ENCODE measurements around the gene NKAP.
"Not testable (repeated sequence)": the region's sequence is repeated elsewhere in the genome, so short reads cannot be mapped to it uniquely, and the experiment has no call there.

NKAP gene

DNA sequence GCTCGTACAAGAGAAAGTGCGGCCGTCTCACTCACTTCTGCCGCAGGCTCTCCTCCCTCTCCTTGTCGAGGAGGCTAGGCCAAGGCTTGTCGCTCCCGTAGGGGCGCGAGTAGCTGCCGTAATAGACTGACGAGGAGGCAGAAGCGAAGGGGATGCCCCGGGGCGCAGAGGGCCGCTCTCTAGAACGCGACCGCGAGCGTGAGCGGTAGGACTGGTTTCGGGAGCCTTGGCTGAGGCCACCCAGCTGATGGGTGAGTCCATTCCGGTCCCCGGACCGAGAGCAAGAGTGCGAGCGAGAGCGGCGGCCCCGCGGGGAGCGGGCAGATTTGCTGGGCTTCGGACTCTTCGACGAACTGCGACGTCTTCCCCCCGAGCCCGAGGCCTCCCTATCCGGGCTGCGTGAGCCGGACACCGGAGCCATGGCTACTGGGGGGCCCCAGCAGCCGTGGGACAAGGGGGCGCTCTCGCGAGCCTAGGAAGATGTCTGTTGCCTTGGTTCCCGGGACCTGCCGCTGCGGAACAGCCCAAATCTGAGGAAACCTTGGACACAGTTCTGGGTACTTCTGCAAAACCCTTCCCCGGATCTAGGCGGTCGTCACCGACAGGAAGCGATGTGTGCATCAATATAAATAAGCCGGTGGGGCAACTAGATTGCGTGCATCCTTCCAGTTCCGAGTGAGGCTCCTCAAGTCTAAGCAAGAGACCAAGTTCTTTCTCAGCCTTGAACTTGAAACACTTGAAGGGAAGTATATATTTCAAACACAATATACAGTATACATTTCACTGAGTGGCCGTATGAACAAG is at the start of gene NKAP:
Gene NKAP (minus strand): TSS at position 567 of the 804 bp plus-strand sequence. CDS start 146 bp downstream, at position 421.
- DNase-seq: peak; percentile 55

DNA sequence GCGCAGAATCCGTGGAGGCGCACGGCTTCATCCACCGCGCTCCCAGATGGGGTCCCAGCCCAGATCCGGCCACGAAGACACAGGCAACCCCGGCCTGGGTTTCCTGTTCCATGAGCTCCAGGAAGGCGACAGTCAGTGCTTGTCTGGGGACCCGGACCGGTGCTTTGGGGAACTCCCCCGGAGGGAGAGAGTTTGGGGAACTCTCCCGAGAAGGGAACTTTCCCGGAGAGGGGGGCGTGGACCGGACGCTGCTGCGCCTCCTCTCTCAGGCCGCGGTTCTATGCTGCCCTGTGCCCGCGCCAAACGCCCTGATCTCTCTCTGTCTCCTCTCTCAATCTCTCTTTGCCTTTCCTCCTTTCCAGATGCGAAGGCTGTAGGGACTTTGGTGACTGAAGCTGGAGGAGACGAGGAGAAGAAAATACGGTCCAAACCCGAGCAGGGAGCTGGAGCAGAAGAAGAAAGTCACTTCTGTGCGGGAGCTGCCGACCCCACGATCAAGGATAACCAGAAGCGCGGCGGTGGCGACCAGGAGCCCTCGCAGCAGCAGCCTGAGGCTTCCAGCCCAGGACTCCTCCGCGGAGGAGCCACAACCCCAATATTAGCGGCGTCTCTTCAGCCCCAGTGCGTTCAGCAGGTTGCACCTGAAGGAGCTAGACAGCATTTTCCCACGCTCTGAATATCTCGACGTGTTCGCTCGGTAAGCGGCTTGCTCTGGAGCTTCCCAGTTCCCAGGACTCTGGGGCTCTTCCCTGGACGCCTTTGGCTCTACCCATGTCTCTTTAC is 47.6 kb upstream of the NKAP start:
- DNase-seq: no peak

DNA sequence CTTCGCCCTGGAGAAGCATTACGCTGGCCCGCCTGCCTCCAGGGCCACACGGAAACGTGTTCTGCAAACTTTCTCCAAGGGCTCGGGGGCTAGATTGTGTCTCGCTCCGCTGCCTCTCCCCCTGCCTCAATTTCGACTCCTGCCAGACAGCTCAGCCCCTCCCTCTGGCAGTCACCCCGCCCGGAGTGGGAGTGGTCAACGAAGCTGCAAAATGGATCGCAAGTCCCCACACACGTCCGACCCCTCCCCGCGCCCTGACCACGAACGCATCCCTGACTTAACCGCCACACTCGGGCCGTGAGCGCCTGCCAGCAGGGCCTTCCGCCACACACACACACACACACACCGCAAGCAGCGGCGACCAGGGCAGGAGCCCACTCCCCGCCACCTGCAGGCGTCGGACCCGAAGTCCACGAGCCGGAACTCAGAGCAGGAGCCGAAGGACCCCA is 47.0 kb upstream of the NKAP start:
- DNase-seq: no peak

DNA sequence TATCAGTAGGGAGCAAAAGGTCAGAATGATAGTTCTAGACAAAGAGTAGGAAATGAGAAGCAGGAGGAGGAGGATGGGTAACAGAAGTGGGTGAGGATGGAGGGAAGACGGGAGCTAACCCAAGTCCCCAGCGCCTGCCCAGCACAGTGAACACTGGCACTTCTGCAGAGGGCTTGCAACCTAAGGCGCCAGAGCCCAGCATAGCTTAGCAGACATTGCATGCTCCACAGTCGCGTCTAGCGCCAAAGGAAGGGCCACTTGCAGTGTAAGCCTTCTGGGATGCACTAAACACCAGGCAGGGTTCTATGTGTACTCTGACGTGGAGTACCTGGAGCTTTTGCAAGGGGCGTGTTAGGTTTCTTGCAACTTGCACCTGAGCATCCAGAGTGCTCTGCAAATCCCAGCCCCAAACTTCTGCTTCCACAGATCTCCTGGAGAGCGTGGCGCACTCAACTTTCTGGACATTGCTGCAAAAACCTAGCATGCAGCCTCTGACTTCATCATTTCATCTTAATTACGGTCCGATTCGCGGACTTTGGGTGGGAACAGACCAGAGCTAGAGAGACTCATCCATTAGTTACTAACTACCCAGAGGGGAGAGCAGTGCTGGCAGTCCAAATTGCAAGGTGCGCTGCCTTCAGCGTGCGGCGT is 46.5 kb upstream of the NKAP start:
- no peak for DNase-seq

DNA sequence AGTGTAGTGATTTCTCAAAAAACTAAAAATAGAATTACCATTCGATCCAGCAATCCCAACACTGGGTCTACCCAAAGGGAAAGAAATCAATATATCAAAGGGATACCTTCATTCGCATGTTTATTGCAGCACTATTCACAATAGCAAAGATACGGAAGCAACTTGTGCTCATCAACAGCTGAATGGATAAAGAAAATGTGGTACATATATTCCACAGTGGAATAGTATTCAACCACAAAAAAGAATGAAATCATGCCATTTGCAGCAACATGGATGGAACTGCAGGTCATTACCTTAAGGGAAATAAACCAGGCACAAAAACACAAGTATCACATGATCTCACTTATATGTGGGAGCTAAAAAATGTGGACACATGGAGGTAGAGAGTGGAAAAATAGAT is 42.7 kb upstream of the NKAP start:
- no peak for DNase-seq

DNA sequence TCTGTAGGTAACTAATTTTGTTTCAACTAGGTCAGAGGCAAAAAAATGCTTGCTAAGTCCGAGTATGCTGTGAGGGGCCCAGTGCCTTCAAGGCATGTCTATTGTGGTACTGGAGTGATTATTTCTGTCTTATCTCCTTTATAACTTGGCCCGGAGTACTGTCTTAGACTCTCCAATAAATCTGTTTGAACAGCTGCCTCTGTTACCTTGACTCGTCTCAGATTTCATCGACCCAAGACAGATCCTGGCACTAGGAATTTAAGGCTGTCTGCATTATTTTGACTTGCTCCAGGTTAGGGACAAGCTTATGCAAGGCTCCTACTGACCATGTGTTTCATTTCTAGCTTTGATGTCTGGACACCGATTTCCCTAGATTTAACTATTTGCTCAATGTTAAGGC is 41.1 kb upstream of the NKAP start:
- DNase-seq: no peak

DNA sequence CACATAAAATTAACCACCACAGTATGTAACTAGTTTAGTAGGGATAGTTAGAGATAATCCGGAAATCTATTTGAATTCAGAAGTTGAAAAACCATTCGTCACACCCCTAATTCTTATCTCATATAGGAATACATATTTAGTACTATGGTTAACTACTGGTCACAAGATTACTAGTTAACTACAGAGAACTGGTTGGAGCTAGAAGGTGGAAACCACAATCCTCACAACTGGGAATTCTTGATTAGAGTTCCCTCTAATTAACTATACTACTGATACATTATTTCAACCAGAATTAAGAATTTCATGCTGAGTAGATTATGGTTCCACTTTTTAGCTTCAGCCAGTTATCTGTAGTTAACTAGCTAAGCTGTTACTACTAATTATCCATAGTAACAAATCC is 39.9 kb upstream of the NKAP start:
- no peak for DNase-seq

DNA sequence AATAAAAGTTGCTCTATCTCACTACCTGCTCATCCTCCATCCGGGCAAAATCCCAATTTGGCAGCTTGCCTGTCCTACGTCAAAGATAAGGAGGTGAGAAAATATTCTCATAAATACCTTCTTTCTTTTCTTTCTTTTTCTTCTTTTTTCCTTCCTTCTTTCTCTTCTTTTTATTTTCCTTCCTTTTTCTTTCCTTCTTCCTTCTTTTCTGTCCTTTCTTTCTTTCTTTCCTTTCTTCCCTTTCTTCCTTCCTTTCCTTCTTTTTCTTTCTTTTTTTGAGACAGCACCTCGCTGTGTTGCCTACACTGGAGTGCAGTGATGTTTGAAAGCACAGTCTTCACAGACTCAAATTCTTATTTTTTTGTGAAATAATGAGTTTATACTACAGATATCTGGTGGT is 38.6 kb upstream of the NKAP start:
- no peak for DNase-seq

DNA sequence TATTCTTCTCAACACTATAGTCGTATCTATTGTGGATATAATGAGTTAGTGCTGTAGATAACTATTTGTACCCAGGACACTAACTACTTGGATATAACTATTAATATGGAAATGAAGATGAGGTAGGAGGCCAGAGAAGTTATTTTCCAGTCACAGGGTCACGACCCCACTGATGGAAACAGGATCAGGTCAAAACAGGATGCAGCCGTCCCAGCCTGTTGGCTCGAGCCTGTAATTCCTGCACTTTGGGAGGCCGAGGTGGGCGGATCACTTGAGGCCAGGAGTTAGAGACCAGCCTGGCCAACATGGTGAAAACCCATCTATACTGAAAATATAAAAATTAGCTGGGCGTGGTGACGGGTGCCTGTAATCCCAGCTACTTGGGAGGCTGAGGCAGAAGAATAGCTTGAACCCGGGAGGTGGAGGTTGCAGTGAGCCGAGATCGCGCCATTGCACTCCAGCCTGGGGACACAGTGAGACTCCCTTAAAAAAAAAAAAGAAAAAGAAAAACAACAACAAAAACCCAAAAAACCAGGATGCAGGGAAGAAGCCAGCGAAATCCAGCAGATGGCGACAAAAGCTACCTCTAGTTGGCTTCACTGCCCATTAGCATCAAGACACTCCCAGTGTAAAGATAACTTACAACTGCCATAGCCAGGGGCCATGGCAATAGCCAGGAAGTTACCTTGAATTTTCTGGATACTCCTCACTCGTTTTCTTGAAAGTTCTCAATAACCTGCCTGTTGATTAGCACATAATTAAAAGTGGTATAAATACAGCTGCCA is 37.9 kb upstream of the NKAP start:
- DNase-seq: no peak

DNA sequence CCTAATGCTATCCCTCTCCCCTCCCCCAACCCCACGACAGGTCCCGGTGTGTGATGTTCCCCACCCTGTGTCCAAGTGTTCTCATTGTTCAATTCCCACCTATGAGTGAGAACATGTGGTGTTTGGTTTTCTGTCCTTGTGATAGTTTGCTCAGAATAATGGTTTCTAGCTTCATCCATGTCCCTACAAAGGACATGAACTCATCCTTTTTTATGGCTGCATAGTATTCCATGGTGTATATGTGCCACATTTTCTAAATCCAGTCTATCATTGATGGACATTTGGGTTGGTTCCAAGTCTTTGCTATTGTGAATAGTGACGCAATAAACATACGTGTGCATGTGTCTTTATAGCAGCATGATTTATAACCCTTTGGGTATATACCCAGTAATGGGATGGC is 33.6 kb upstream of the NKAP start:
- not testable (repeated sequence) for DNase-seq

DNA sequence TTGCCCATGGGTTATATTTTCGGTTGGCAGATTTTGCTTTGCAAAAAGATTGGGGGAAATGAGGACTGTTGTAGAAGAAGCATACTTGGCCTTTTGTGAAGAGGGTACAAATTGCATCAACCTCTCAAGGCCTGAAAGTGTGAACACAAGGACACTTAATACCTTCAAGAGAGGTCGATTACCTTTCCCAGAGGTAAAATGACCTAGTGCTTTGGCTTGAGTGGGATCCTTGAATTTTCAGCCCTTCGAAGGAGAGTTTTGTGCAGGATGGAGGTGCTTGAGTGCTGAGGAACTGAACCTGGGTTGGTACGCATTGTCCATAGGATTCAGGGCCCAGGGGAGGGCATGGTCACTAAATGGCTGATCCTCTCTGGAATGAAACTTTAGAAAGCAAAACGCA is 27.6 kb upstream of the NKAP start:
- DNase-seq: no peak

DNA sequence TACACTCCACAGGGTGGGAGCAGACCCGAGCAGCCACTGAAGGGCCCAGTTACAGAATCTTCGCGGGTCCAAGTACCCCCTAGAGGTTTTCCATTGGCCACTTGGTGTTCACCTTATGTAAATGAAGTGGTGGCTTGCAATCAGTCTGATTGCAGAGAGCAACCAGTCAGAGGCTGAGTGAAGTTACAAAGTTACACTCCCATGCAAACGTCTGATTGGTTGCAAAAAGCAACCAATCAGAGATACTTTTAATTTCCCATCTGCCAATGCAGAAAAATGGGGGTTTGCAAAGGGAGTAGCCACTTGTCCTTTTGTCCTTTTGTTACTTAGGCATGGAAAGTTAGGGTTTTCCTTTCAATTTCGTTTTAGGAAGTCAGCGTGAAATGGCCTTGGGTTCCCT is 27.0 kb upstream of the NKAP start:
- DNase-seq: no peak

DNA sequence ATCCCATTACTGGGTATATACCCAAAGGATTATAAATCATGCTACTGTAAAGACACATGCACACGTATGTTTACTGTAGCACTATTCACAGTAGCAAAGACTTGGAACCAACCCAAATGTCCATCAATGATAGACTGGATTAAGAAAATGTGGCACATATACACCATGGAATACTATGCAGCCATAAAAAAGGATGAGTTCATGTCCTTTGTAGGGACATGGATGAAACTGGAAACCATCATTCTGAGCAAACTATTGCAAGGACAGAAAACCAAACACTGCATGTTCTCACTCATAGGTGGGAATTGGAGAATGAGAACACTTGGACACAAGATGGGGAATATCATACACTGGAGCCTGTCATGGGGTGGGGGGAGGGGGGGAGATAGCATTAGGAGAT is 23.3 kb upstream of the NKAP start:
- not testable (repeated sequence) for DNase-seq

DNA sequence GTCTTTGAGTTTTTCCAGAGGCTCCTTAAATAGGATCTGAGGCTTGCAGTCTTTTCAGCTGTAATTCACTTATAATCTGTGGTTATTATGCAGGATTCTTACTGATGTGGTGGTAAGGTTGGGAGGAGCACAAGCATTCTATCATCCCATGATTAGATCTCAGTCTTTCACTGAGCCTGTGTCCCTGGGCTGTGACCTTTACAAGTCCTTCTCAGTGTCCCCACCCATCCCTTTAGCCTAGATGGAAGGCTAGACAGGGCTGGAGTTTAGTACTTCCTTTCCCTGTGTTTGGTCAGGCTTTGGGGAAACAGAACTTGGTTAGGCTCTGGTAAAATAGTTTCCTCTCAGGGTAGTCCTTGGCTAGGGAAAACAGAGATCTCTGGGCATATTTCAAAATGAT is 17.1 kb upstream of the NKAP start:
- DNase-seq: no peak

DNA sequence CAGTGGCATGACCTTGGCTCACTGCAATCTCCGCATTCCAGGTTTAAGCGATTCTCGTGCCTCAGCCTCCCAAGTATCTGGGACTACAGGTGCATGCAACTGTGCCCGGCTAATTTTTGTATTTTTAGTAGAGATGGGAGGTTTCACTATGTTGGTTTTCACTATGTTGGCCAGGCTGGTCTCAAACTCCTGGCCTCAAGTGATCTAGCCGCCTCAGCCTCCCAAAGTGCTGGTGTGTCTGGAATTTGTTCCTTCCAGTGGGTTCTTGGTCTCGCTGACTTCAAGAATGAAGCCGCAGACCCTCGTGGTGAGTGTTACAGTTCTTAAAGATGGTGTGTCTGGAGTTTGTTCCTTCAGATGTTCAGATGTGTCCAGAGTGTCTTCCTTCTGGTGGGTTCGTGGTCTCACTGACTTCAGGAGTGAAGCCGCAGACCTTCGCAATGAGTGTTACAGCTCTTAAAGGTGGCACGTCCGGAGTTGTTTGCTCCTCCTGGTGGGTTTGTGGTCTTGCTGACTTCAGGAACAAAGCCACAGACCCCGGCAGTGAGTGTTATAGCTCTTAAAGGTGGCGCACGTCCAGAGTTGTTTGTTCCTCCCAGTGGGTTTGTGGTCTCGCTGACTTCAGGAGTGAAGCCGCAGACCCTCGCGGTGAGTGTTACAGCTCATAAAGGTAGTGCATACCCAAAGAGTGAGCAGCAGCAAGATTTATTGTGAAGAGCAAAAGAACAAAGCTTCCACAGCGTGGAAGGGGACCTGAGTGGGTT is 12.4 kb upstream of the NKAP start:
- not testable (repeated sequence) for DNase-seq

DNA sequence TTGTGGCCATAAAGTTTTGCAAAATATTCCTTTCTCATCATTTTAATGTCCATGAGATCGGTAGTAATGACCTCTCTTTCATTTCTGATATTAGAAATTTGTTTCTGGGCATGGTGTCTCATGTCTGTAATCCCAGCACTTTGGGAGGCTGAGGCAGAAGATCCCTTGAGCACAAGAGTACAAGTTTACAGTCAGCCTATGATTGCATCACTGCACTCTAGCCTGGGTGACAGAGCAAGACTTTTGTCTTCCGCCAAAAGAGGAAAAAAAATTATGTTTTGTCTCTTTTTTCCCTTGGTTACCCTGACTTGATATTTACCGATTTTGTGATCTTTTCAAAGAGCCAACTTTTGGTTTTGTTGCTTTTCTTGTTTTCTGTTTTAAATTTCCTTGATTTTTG is 10.8 kb upstream of the NKAP start:
- no peak for DNase-seq

DNA sequence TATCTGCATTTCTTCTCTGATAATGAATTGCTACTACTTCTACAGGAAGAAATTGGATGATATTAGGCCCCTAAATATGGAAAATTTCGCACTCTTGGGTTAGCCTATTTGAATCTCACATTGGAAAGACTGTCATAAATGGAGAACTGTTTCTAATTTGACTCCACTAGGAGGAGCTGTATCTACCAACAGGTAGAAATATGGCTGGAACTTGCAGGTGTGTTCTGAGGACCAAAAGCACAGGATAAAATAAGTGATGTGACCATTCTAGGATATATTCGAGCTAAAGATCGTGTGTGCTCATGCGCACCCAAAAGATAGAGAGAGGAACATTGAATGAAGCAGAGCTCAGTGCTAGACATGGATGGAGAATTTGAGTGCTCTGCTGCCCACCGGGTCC is 4.8 kb upstream of the NKAP start:
- DNase-seq: no peak

DNA sequence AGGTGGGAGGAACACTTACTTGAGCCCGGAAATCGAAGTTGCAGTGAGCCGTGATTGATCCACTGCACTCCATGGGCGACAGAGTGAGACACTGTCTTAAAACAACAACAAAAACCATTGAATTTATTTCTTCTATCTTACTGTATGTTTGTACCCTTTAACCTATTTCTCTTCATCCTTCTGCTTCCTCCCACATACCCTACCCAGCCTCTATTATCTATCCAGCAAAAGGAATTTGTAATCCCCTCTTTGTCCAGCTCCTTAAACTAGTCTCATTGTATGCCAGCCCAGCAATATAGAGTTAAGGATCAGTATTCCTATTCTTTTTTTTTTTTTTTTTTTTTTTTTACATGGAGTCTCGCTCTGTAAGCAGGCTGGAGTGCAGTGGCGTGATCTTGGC is 1.9 kb upstream of the NKAP start:
- DNase-seq: no peak

DNA sequence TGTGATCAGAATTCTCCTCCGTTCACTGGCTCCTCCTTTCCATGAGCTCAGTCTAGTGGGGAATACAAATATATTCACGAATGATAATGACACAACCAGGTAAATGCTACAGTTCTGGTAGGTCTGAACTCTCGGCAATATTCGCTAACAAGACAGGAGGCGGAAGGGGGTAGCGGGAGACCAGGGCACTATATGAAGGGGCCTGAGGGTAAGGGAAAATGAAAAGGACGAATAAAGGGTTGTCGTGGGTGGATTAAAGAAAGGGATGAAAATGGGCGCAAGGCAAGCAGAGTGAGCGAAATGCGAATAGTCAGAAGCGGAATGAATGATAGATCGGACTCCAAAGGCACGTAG is 743 bp downstream of the NKAP start:
- DNase-seq: no peak

DNA sequence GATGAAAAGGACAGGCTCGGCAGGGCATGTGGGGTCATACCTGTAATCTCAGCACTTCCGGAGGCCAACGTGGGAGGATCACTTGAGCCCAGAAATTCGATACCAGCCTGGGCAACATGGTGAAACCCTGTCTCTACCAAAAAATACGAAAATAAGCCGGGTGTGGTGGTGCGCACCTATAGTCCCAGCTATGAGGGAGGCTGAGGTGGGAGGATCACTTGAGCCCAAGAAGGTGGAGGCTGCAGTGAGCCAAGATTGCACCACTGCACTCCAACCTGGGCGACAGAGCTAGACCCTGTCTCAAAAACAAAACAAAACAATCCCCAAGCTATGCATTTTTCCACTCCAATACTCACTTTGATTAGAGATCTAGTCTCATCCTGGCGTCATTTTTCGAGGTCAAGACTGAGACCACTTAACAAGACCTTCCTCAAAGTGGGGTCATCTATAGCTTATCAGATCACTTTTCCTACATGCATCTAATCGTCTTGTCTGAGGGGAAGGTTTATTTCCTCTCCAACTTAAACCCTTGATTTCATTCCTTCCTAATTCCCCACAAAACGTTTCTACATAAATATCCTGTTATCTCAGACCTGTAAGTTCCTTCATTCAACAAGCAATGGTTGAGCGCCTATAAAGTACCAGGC is 1.3 kb downstream of the NKAP start:
- DNase-seq: no peak

DNA sequence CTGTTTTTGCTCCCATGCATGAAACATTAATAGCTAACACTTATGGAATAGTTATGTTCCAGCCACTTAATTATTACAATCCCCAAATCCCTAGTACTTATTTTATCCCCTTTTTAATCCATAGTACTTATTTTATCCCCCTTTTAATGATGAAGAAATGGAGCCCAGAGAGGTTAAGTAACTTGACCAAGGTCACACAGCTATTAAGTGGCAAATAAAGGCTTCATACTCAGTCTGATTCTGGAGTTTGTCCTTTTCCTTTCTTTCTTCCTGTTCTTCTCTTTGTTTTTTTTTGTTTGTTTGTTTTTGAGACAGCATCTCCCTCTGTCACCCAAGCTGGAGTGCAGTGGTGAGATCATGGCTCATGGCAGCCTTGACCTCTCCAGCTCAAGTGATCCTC is 2.2 kb downstream of the NKAP start:
- no peak for DNase-seq

All from NCI-H1436 treated with DMSO at 0.1 percent for 48 hours (cell line).